GM21737 (cell line): ENCODE data around the gene CTAGE6.
"Not testable (repeated sequence)": the region's sequence is repeated elsewhere in the genome, so short reads cannot be mapped to it uniquely, and the experiment has no call there.

Experiments used
- ATAC-seq: cut with Tn5 transposase; IDR thresholded peaks from one replicate; pipeline ENCODE4 v1.9.1; 2021; ENCODE audit warnings: mild to moderate bottlenecking, moderate library complexity; ENCODE audit not compliant: unreplicated experiment

CTAGE6 gene

GRCh38 chr7:143720335-143720734 is 37.2 kb downstream of the CTAGE6 start:
- not testable (repeated sequence) for ATAC-seq

- not testable (repeated sequence) for ATAC-seq
These were observed 41.8 kb downstream of the CTAGE6 start for GRCh38 chr7:143715543-143716193.

- ATAC-seq: not testable (repeated sequence)
These were observed 42.7 kb downstream of the CTAGE6 start for GRCh38 chr7:143714581-143715454.

GRCh38 chr7:143712381-143712780 is 45.1 kb downstream of the CTAGE6 start:
- not testable (repeated sequence) for ATAC-seq

GRCh38 chr7:143711727-143712324 is 45.7 kb downstream of the CTAGE6 start:
- not testable (repeated sequence) for ATAC-seq

- not testable (repeated sequence) for ATAC-seq
These were observed 47.6 kb downstream of the CTAGE6 start for GRCh38 chr7:143709895-143710294.
